Spleen (tissue), 11 donors: ENCODE data around the gene SPIC. TPM values are rescaled to one million over a fixed set of nuclear protein-coding genes. Genes with fewer than 3 reads are reported as not detected.

Experiments used
- DNase-seq: peaks from one replicate; pipeline ENCODE4 v3.0.0-alpha.2; 2020
- H3K27ac ChIP-seq, 8 donors: fragments of 200-600 bp; sonication (generic) in 7 of 8; 1 replicate in 4 of 8; 2 replicates in 4 of 8; pipeline versions ENCODE4 v1.5.0 to v1.8.0; 2016 to 2021; ENCODE audit warnings: inconsistent platforms in 4 of 8, mild to moderate bottlenecking in 4 of 8, moderate library complexity in 1 of 8
- H3K27me3 ChIP-seq, 7 donors: fragments of 200-600 bp; sonication (generic) in 6 of 7; replicated peaks in 1 of 7; 1 replicate in 4 of 7; 2 replicates in 3 of 7; pipeline versions ENCODE4 v1.5.0 to v1.8.0; 2016 to 2021; ENCODE audit warnings: inconsistent platforms in 3 of 7, mild to moderate bottlenecking in 1 of 7
- H3K36me3 ChIP-seq, 6 donors: fragments of 200-600 bp; sonication (generic) in 5 of 6; 1 replicate in 4 of 6; 2 replicates in 2 of 6; pipeline versions ENCODE4 v1.5.0 to v1.8.0; 2016 to 2021; ENCODE audit warnings: inconsistent platforms in 2 of 6
- H3K4me1 ChIP-seq, 6 donors: fragments of 200-600 bp; sonication (generic) in 5 of 6; 1 replicate in 3 of 6; 2 replicates in 3 of 6; pipeline versions ENCODE4 v1.5.0 to v1.8.0; 2016 to 2021; ENCODE audit warnings: inconsistent platforms in 3 of 6
- H3K4me3 ChIP-seq, 8 donors: fragments of 200-600 bp; sonication (generic) in 7 of 8; 1 replicate in 4 of 8; 2 replicates in 4 of 8; pipeline versions ENCODE4 v1.5.0 to v1.8.0; 2016 to 2021; ENCODE audit warnings: inconsistent platforms in 4 of 8, mild to moderate bottlenecking in 4 of 8, moderate library complexity in 2 of 8
- H3K9me3 ChIP-seq, 8 donors: fragments of 200-600 bp; sonication (generic) in 7 of 8; 1 replicate in 4 of 8; 2 replicates in 4 of 8; pipeline versions ENCODE4 v1.5.0 to v1.8.0; 2016 to 2021; ENCODE audit warnings: inconsistent platforms in 4 of 8
- CTCF ChIP-seq, 11 experiments: fragments of 200-600 bp in 7 of 11; fragments of 450-650 bp in 4 of 11; sonication (generic) in 4 of 11; IDR thresholded peaks in 8 of 11; conservative IDR thresholded peaks in 3 of 11; 1 replicate in 7 of 11; 2 replicates in 4 of 11; pipeline versions ENCODE4 v1.4.0 to v1.8.0; 2016 to 2021; ENCODE audit warnings: antibody characterized with exemption in 11 of 11, inconsistent platforms in 4 of 11, mild to moderate bottlenecking in 1 of 11
- POLR2A ChIP-seq, 3 donors: fragments of 450-650 bp; IDR thresholded peaks; one replicate each; pipeline ENCODE4 v1.5.1; 2017; ENCODE audit warnings: antibody characterized with exemption in 3 of 3, mild to moderate bottlenecking in 1 of 3
- POLR2AphosphoS5 ChIP-seq, 3 donors: sonication (generic); formaldehyde crosslinking; IDR thresholded peaks; one replicate each; pipeline ENCODE4 v1.5.1; 2017; ENCODE audit warnings: antibody characterized with exemption in 3 of 3
- WGBS, 5 donors: extraction: QIAGEN DNeasy Blood & Tissue Kit in 3 of 5; methylation state at CpG; one replicate each; pipeline versions ENCODE4 v1.1.5 to v1.1.7; 2013 to 2018; 5-methylcytosine and 5-hydroxymethylcytosine counted together
- intact Hi-C: fragments of 100-400 bp; cut with DNase I; formaldehyde crosslinking; loops from one replicate; pipeline ENCODE4 v1.15.0; 2023; ENCODE audit warnings: low total_unique reads
- polyA plus RNA-seq, 3 donors: library from polyadenylated mRNA; stranded (reverse); fragments of 200-250 nt; gene quantifications; one replicate each; pipeline ENCODE4 v1.2.1, GENCODE V29; 2013
- total RNA-seq, 7 donors: library from RNA; depleted of rRNA in 3 of 7; stranded (reverse); fragments of >200 nt in 3 of 7; fragmentation: NEBNext Ultra II Directional in 4 of 7; extraction: Animal tissue kit (Norgen Biotek cat#: 25700) in 4 of 7; gene quantifications; one replicate each; pipeline versions ENCODE4 v1.1.0 to v1.2.1, GENCODE V29; 2016 to 2021
- donor health status: healthy with polysubstance abuse.
- donor health status: DM: no; HTN: no; CAD: no; lungs with moderate emphysema.
- donor health status: DM: no; HTN: no; CAD: no.
- donor health status: Bipolar disorder and iron deficiency.
- donor health status: healthy.
- donor health status: DM: no; HTN: no; CAD: no.
- donor health status: DM: yes; HTN: yes; CAD: no.

SPIC gene
- total and polyA plus RNA-seq, 10 donors = 6.7 to 172 (median 72.4) TPM

GRCh38 chr12:101493556-101493955 lies 18.4 kb downstream of the SPIC start:
- no peaks in the 10 kb centered on the region for H3K27me3 ChIP-seq
- H3K4me1 ChIP-seq = peaks cover 0 to 17% (median 0%) of the 10 kb centered on the region in 6 donors
- intact Hi-C loops = no loop called here
- H3K4me3 ChIP-seq = no peak overlapping the region
- 42 to 62% (median 51%) methylated on average over 1 of the region's 1 CpG for WGBS, 5 donors
- TF ChIP-seq POLR2A (IDR thresholded peaks at IDR 0.05) (no peak), CTCF (IDR thresholded peaks at IDR 0.05 in 8 of 11, conservative IDR thresholded peaks at IDR 0.05 in 3 of 11) (no peak), POLR2AphosphoS5 (IDR thresholded peaks at IDR 0.05) (no peak)
- no peaks in the 10 kb centered on the region for H3K36me3 ChIP-seq
- H3K9me3 ChIP-seq = peaks cover 0 to 4% (median 0%) of the 10 kb centered on the region in 8 donors
- H3K27ac ChIP-seq = no peak overlapping the region
- no peak for DNase-seq

- 69 to 77% (median 72%) methylated on average over 3 of the region's 3 CpGs for WGBS, 5 donors
- no peak for TF ChIP-seq POLR2A (IDR thresholded peaks at IDR 0.05)
- Histone ChIP-seq H3K36me3 (no peaks in the 10 kb centered on the region), H3K27ac (no peak overlapping the region), H3K4me1 (no peaks in the 10 kb centered on the region), H3K4me3 (no peak overlapping the region), H3K9me3 (no peaks in the 10 kb centered on the region), H3K27me3 (no peaks in the 10 kb centered on the region)
- DNase-seq = no peak
- intact Hi-C loops = no loop called here
Observed at GRCh38 chr12:101498252-101498651, 23.1 kb downstream of the SPIC start.

GRCh38 chr12:101501410-101501995 lies 26.4 kb downstream of the SPIC start:
- TF ChIP-seq POLR2AphosphoS5 (IDR thresholded peaks at IDR 0.05) = no peak
- no peak for TF ChIP-seq POLR2A (IDR thresholded peaks at IDR 0.05)
- no peak for TF ChIP-seq CTCF (IDR thresholded peaks at IDR 0.05 in 8 of 11, conservative IDR thresholded peaks at IDR 0.05 in 3 of 11)
- Histone ChIP-seq H3K9me3 (no peaks in the 10 kb centered on the region), H3K27ac (peak overlapping the region in 4 of 8 donors; percentile 5 to 44 (median 24)), H3K4me3 (no peak overlapping the region), H3K4me1 (no peaks in the 10 kb centered on the region), H3K36me3 (no peaks in the 10 kb centered on the region), H3K27me3 (no peaks in the 10 kb centered on the region)
- WGBS, 5 donors = 67 to 77% (median 72%) methylated on average over 4 of the region's 4 CpGs
- DNase-seq = no peak
- intact Hi-C loops = no loop called here

GRCh38 chr12:101521136-101521535 lies 46.0 kb downstream of the SPIC start:
- no peak overlapping the region for H3K4me3 ChIP-seq
- DNase-seq = no peak
- H3K36me3 ChIP-seq = no peaks in the 10 kb centered on the region
- WGBS, 5 donors = 22 to 36% (median 31%) methylated on average over 1 of the region's 1 CpG
- H3K27ac ChIP-seq = no peak overlapping the region
- intact Hi-C loops = no loop called here
- H3K27me3 ChIP-seq = no peaks in the 10 kb centered on the region
- H3K4me1 ChIP-seq = no peaks in the 10 kb centered on the region
- TF ChIP-seq POLR2A (IDR thresholded peaks at IDR 0.05) = no peak
- no peaks in the 10 kb centered on the region for H3K9me3 ChIP-seq

GRCh38 chr12:101527682-101528081 lies 52.5 kb downstream of the SPIC start:
- no peak for DNase-seq
- Histone ChIP-seq H3K4me1 (no peaks in the 10 kb centered on the region), H3K9me3 (no peaks in the 10 kb centered on the region), H3K4me3 (no peak overlapping the region), H3K27ac (no peak overlapping the region), H3K36me3 (no peaks in the 10 kb centered on the region), H3K27me3 (no peaks in the 10 kb centered on the region)
- 80 to 91% (median 82%) methylated on average over 10 of the region's 10 CpGs for WGBS, 5 donors
- intact Hi-C loops = no loop called here
- TF ChIP-seq CTCF (IDR thresholded peaks at IDR 0.05 in 8 of 11, conservative IDR thresholded peaks at IDR 0.05 in 3 of 11) (no peak), POLR2AphosphoS5 (IDR thresholded peaks at IDR 0.05) (no peak), POLR2A (IDR thresholded peaks at IDR 0.05) (no peak)
